HG03432 (cell line): ENCODE results near the gene LDHD.

ENCODE experiments used
- ATAC-seq: cut with Tn5 transposase; IDR thresholded peaks from one replicate; pipeline ENCODE4 v1.9.1; 2021; ENCODE audit warnings: mild to moderate bottlenecking, moderate library complexity; ENCODE audit not compliant: unreplicated experiment

Gene LDHD

GRCh38 chr16:75064403-75065148 is 52.0 kb downstream of the LDHD start:
- ATAC-seq, result no peak

GRCh38 chr16:75063549-75064088 is 53.0 kb downstream of the LDHD start:
- no peak for ATAC-seq

GRCh38 chr16:75062976-75063346 is 53.6 kb downstream of the LDHD start:
- no peak for ATAC-seq

GRCh38 chr16:75062135-75062975 is 54.2 kb downstream of the LDHD start:
- no peak for ATAC-seq
